Measurements from ENCODE around the gene ROR2.
A peak's percentile ranks its signal among the peaks of the same experiment; 100 is the strongest.

ROR2 gene

GRCh38 chr9:91900055-91900796, 49.8 kb downstream of the ROR2 start:
- DNase-seq, result peak; percentile 33

- DNase-seq, result no peak
Observed at GRCh38 chr9:91899594-91899993, 50.4 kb downstream of the ROR2 start.

- DNase-seq, result peak; percentile 43
Observed at GRCh38 chr9:91899219-91899563, 50.8 kb downstream of the ROR2 start.

GRCh38 chr9:91898451-91899218, 51.4 kb downstream of the ROR2 start:
- peak; percentile 63 for DNase-seq

GRCh38 chr9:91897201-91897600, 52.8 kb downstream of the ROR2 start:
- DNase-seq, result no peak

GRCh38 chr9:91896513-91897121, 53.4 kb downstream of the ROR2 start:
- no peak for DNase-seq

- DNase-seq, result no peak
Observed at GRCh38 chr9:91896097-91896496, 53.9 kb downstream of the ROR2 start.

GRCh38 chr9:91894536-91894935, 55.5 kb downstream of the ROR2 start:
- DNase-seq, result no peak

- no peak for DNase-seq
Observed at GRCh38 chr9:91894023-91894422, 56.0 kb downstream of the ROR2 start.

- no peak for DNase-seq
Observed at GRCh38 chr9:91891915-91892314, 58.1 kb downstream of the ROR2 start.

- DNase-seq, result no peak
Observed at GRCh38 chr9:91890662-91891061, 59.4 kb downstream of the ROR2 start.

- DNase-seq, result no peak
Observed at GRCh38 chr9:91889161-91889911, 60.7 kb downstream of the ROR2 start.

GRCh38 chr9:91886414-91887076, 63.5 kb downstream of the ROR2 start:
- DNase-seq, result no peak

GRCh38 chr9:91885746-91886413, 64.1 kb downstream of the ROR2 start:
- DNase-seq, result no peak

- DNase-seq, result no peak
Observed at GRCh38 chr9:91884696-91885687, 65.0 kb downstream of the ROR2 start.

- DNase-seq, result no peak
Observed at GRCh38 chr9:91884153-91884552, 65.9 kb downstream of the ROR2 start.

- no peak for DNase-seq
Observed at GRCh38 chr9:91883503-91883902, 66.5 kb downstream of the ROR2 start.

GRCh38 chr9:91882627-91883026, 67.4 kb downstream of the ROR2 start:
- DNase-seq, result peak; percentile 19

- DNase-seq, result no peak
Observed at GRCh38 chr9:91880378-91880972, 69.6 kb downstream of the ROR2 start.

- no peak for DNase-seq
Observed at GRCh38 chr9:91879231-91879630, 70.8 kb downstream of the ROR2 start.

All from DMS53 (cell line).